Trophoblast cell (in vitro differentiated cells and primary cell): Measurements from ENCODE around the gene PBX1.

ENCODE experiments used
- DNase-seq, 2 donors: peaks; one replicate each; pipeline ENCODE4 v3.0.0-alpha.2; 2016
- H2AFZ ChIP-seq: 2 replicates; pipeline ENCODE4 v1.6.1; 2013; ENCODE audit warnings: low read length, moderate library complexity, mild to moderate bottlenecking; ENCODE audit not compliant: insufficient read depth, poor library complexity
- H2AK5ac ChIP-seq: 2 replicates; pipeline ENCODE4 v1.6.1; 2013; ENCODE audit warnings: mild to moderate bottlenecking, low read length
- H2BK120ac ChIP-seq: 2 replicates; pipeline ENCODE4 v1.6.1; 2013; ENCODE audit warnings: low read length, mild to moderate bottlenecking, moderate library complexity; ENCODE audit not compliant: insufficient read depth, poor library complexity
- H2BK12ac ChIP-seq: 2 replicates; pipeline ENCODE4 v1.6.1; 2013; ENCODE audit warnings: mild to moderate bottlenecking, low read length, moderate library complexity
- H2BK5ac ChIP-seq: 2 replicates; pipeline ENCODE4 v1.6.1; 2013; ENCODE audit warnings: low read length, low read depth, moderate library complexity, mild to moderate bottlenecking; ENCODE audit not compliant: poor library complexity
- H3K14ac ChIP-seq: 2 replicates; pipeline ENCODE4 v1.6.1; 2013; ENCODE audit warnings: mild to moderate bottlenecking, low read length
- H3K18ac ChIP-seq: 2 replicates; pipeline ENCODE4 v1.6.1; 2013; ENCODE audit warnings: mild to moderate bottlenecking, low read length
- H3K23ac ChIP-seq: 2 replicates; pipeline ENCODE4 v1.6.1; 2013; ENCODE audit warnings: low read length
- H3K27ac ChIP-seq: 2 replicates; pipeline ENCODE4 v1.5.1; 2013; ENCODE audit warnings: low read depth, mild to moderate bottlenecking, inconsistent platforms, low read length, moderate library complexity
- H3K27me3 ChIP-seq: 2 replicates; pipeline ENCODE4 v1.6.1; 2013; ENCODE audit warnings: inconsistent platforms, mild to moderate bottlenecking, low read length, moderate library complexity; ENCODE audit not compliant: insufficient read depth
- H3K36me3 ChIP-seq, 2 experiments: 1 replicate in 1 of 2; 2 replicates in 1 of 2; pipeline ENCODE4 v1.6.1; 2013; ENCODE audit warnings: low read length in 2 of 2, mild to moderate bottlenecking in 2 of 2, moderate library complexity in 1 of 2; ENCODE audit not compliant: insufficient read depth in 2 of 2, control insufficient read depth in 1 of 2
- H3K4ac ChIP-seq: 2 replicates; pipeline ENCODE4 v1.6.1; 2013; ENCODE audit warnings: low read depth, mild to moderate bottlenecking, low read length, moderate library complexity
- H3K4me1 ChIP-seq, 2 experiments: 1 replicate in 1 of 2; 2 replicates in 1 of 2; pipeline ENCODE4 v1.6.1; 2013; ENCODE audit warnings: low read length in 2 of 2, mild to moderate bottlenecking in 2 of 2, moderate library complexity in 1 of 2; ENCODE audit not compliant: insufficient read depth in 2 of 2, control insufficient read depth in 1 of 2
- H3K4me2 ChIP-seq: 2 replicates; pipeline ENCODE4 v1.6.1; 2013; ENCODE audit warnings: inconsistent platforms, mild to moderate bottlenecking, low read length, moderate library complexity
- H3K4me3 ChIP-seq: 2 replicates; pipeline ENCODE4 v1.5.1; 2013; ENCODE audit warnings: mild to moderate bottlenecking, low read depth, low read length, inconsistent platforms
- H3K79me1 ChIP-seq: one replicate; pipeline ENCODE4 v1.6.1; 2013; ENCODE audit warnings: low read length
- H3K79me2 ChIP-seq: 2 replicates; pipeline ENCODE4 v1.6.1; 2013; ENCODE audit warnings: low read length, mild to moderate bottlenecking; ENCODE audit not compliant: control insufficient read depth, insufficient read depth, poor library complexity
- H3K9ac ChIP-seq: 2 replicates; pipeline ENCODE4 v1.6.1; 2013; ENCODE audit warnings: mild to moderate bottlenecking, low read length
- H3K9me3 ChIP-seq: 2 replicates; pipeline ENCODE4 v1.6.1; 2013; ENCODE audit warnings: low read depth, mild to moderate bottlenecking, control low read depth, inconsistent platforms, low read length; ENCODE audit not compliant: insufficient read depth
- H4K12ac ChIP-seq: 2 replicates; pipeline ENCODE4 v1.6.1; 2013; ENCODE audit warnings: low read depth, mild to moderate bottlenecking, low read length, moderate library complexity
- H4K8ac ChIP-seq: 2 replicates; pipeline ENCODE4 v1.6.1; 2013; ENCODE audit warnings: low read depth, mild to moderate bottlenecking, low read length, moderate library complexity
- H4K91ac ChIP-seq: one replicate; pipeline ENCODE4 v1.6.1; 2013; ENCODE audit warnings: low read depth, mild to moderate bottlenecking, low read length, moderate library complexity
- WGBS: extraction: QIAGEN DNeasy Blood & Tissue Kit; methylation state at CpG from one replicate; pipeline ENCODE4 v1.1.7; 2013; ENCODE audit warnings: missing lambda C conversion rate; ENCODE audit not compliant: insufficient read length, insufficient coverage; ENCODE audit errors: extremely low coverage; 5-methylcytosine and 5-hydroxymethylcytosine counted together

The PBX1 gene

DNA sequence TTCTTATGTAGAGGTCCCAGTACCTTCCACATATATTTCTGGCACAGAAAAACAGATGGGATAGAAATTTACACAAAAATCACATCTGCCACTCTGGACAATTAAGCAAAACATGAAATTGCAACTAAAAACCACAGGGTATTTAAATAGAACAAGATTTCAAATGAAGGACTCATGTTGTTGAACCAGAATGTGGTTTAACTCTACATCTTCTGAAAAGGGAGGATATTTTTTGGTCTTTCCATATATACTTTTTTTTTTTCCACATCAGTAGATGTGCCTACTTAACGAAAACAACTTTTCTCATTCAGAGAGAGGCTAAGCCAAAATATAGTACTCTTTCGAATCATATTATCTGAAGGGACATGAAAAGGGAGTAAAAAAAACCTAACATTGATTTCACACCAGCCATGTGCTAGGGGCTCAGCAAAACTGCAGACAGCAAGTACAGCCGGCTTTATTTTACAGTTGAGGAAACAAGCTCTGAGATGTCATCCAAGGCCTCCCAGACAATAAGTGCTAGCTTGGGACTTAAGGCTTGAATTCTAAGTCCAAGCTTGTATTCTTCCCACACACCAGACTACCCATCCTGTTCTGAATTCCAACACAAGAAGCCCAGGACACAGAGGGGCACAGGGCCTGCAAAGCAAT, 208.9 kb downstream of the PBX1 start:
- no peak for DNase-seq
- peak overlapping the region; percentile 84 for H2BK120ac ChIP-seq
- H3K4me2 ChIP-seq, result no peak overlapping the region
- peaks cover 49% of the 10 kb centered on the region for H3K79me1 ChIP-seq
- H3K9ac ChIP-seq, result no peak overlapping the region
- H3K14ac ChIP-seq, result peak overlapping the region; percentile 87
- H3K9me3 ChIP-seq, result no peaks in the 10 kb centered on the region
- no CpG with 5 or more reads among the region's 3 CpGs for WGBS
- peak overlapping the region; percentile 97 for H2BK12ac ChIP-seq
- peak overlapping the region; percentile 57 for H4K8ac ChIP-seq
- peaks cover 6% of the 10 kb centered on the region for H3K79me2 ChIP-seq
- H3K4me1 ChIP-seq, result peaks cover 15 to 34% of the 10 kb centered on the region in 2 experiments
- peak overlapping the region; percentile 96 for H3K18ac ChIP-seq
- peaks cover 0 to 3% of the 10 kb centered on the region in 2 experiments for H3K36me3 ChIP-seq
- no peak overlapping the region for H3K27ac ChIP-seq
- peak overlapping the region; percentile 74 for H4K12ac ChIP-seq
- H2AK5ac ChIP-seq, result peak overlapping the region; percentile 87
- H3K23ac ChIP-seq, result no peak overlapping the region
- H2AFZ ChIP-seq, result peak overlapping the region; percentile 45
- H2BK5ac ChIP-seq, result peak overlapping the region; percentile 81
- H4K91ac ChIP-seq, result peak overlapping the region; percentile 95
- H3K4me3 ChIP-seq, result no peak overlapping the region
- no peaks in the 10 kb centered on the region for H3K27me3 ChIP-seq
- H3K4ac ChIP-seq, result peak overlapping the region; percentile 83

GRCh38 chr1:164768619-164769018, 209.6 kb downstream of the PBX1 start:
- H3K14ac ChIP-seq, result peak overlapping the region; percentile 60
- H3K4me1 ChIP-seq, result peaks cover 21 to 40% of the 10 kb centered on the region in 2 experiments
- H3K9me3 ChIP-seq, result no peaks in the 10 kb centered on the region
- peaks cover 9% of the 10 kb centered on the region for H3K79me2 ChIP-seq
- H3K4ac ChIP-seq, result peak overlapping the region; percentile 42
- H3K4me3 ChIP-seq, result no peak overlapping the region
- H3K27ac ChIP-seq, result peak overlapping the region; percentile 99
- H3K9ac ChIP-seq, result no peak overlapping the region
- H2AK5ac ChIP-seq, result peak overlapping the region; percentile 47
- peak overlapping the region; percentile 87 for H2BK12ac ChIP-seq
- no peak overlapping the region for H4K12ac ChIP-seq
- H3K27me3 ChIP-seq, result no peaks in the 10 kb centered on the region
- H3K79me1 ChIP-seq, result peaks cover 56% of the 10 kb centered on the region
- H2BK120ac ChIP-seq, result peak overlapping the region; percentile 84
- no CpG with 5 or more reads among the region's 5 CpGs for WGBS
- no peak overlapping the region for H2BK5ac ChIP-seq
- DNase-seq, result peak in 1 of 2 donors; percentile 38
- peaks cover 0 to 3% of the 10 kb centered on the region in 2 experiments for H3K36me3 ChIP-seq
- H2AFZ ChIP-seq, result no peak overlapping the region
- no peak overlapping the region for H3K4me2 ChIP-seq
- no peak overlapping the region for H3K23ac ChIP-seq
- peak overlapping the region; percentile 26 for H4K8ac ChIP-seq
- H4K91ac ChIP-seq, result peak overlapping the region; percentile 95
- H3K18ac ChIP-seq, result peak overlapping the region; percentile 80

- peak overlapping the region; percentile 89 for H3K4ac ChIP-seq
- H2AK5ac ChIP-seq, result peak overlapping the region; percentile 89
- H2BK5ac ChIP-seq, result peak overlapping the region; percentile 97
- H4K91ac ChIP-seq, result peak overlapping the region; percentile 89
- no peak for DNase-seq
- H4K8ac ChIP-seq, result peak overlapping the region; percentile 85
- H4K12ac ChIP-seq, result no peak overlapping the region
- peak overlapping the region; percentile 72 for H3K18ac ChIP-seq
- no peak overlapping the region for H3K9ac ChIP-seq
- peak overlapping the region; percentile 90 for H2BK12ac ChIP-seq
- peaks cover 62% of the 10 kb centered on the region for H3K79me1 ChIP-seq
- peaks cover 14% of the 10 kb centered on the region for H3K79me2 ChIP-seq
- peak overlapping the region; percentile 93 for H2BK120ac ChIP-seq
- no CpG with 5 or more reads among the region's 2 CpGs for WGBS
- no peaks in the 10 kb centered on the region for H3K9me3 ChIP-seq
- no peak overlapping the region for H3K4me3 ChIP-seq
- peaks cover 26 to 45% of the 10 kb centered on the region in 2 experiments for H3K4me1 ChIP-seq
- no peak overlapping the region for H2AFZ ChIP-seq
- H3K36me3 ChIP-seq, result peaks cover 0 to 3% of the 10 kb centered on the region in 2 experiments
- peak overlapping the region; percentile 99 for H3K27ac ChIP-seq
- H3K4me2 ChIP-seq, result no peak overlapping the region
- H3K14ac ChIP-seq, result peak overlapping the region; percentile 91
- no peaks in the 10 kb centered on the region for H3K27me3 ChIP-seq
- H3K23ac ChIP-seq, result no peak overlapping the region
Observed at GRCh38 chr1:164769486-164770130, 210.6 kb downstream of the PBX1 start.

- WGBS, result no CpG with 5 or more reads among the region's 2 CpGs
- no peak for DNase-seq
- Histone ChIP-seq H3K4me1 (peaks cover 30 to 48% of the 10 kb centered on the region in 2 experiments), H2BK12ac (peak overlapping the region; percentile 78), H3K79me1 (peaks cover 66% of the 10 kb centered on the region), H3K18ac (peak overlapping the region; percentile 91), H2BK5ac (peak overlapping the region; percentile 88), H2BK120ac (peak overlapping the region; percentile 95), H3K4me2 (no peak overlapping the region), H3K23ac (no peak overlapping the region), H3K79me2 (peaks cover 17% of the 10 kb centered on the region), H4K12ac (no peak overlapping the region), H2AFZ (no peak overlapping the region), H3K27ac (peak overlapping the region; percentile 99), H2AK5ac (peak overlapping the region; percentile 95), H3K27me3 (no peaks in the 10 kb centered on the region), H4K8ac (peak overlapping the region; percentile 55), H3K4me3 (no peak overlapping the region), H3K9me3 (no peaks in the 10 kb centered on the region), H3K14ac (peak overlapping the region; percentile 93), H4K91ac (peak overlapping the region; percentile 97), H3K9ac (no peak overlapping the region), H3K4ac (peak overlapping the region; percentile 77), H3K36me3 (peaks cover 0 to 3% of the 10 kb centered on the region in 2 experiments)
Observed at GRCh38 chr1:164770131-164770529, 211.1 kb downstream of the PBX1 start.
